HepG2 (cell line): Measurements from ENCODE around the gene CHDH. TPM values are rescaled to one million over a fixed set of nuclear protein-coding genes. Genes with fewer than 3 reads are reported as not detected.
A peak's percentile ranks its signal among the peaks of the same experiment; 100 is the strongest.

Experiments
- AGO1 ChIP-seq: fragments of 200-400 bp; formaldehyde crosslinking; IDR thresholded peaks from 2 replicates; pipeline ENCODE4 v1.6.1; 2017; ENCODE audit warnings: mild to moderate bottlenecking, low read depth, low read length, moderate library complexity; ENCODE audit not compliant: poor library complexity, severe bottlenecking
- HIVEP1 ChIP-seq: sonication (generic); formaldehyde crosslinking; IDR thresholded peaks from 2 replicates; pipeline ENCODE4 v1.4.0; 2020; ENCODE audit warnings: mild to moderate bottlenecking, missing genetic modification reagents
- MTA3 ChIP-seq: sonication (generic); formaldehyde crosslinking; IDR thresholded peaks from 2 replicates; pipeline ENCODE4 v1.4.0; 2020; ENCODE audit warnings: missing genetic modification reagents
- PAX8 ChIP-seq: sonication (generic); formaldehyde crosslinking; IDR thresholded peaks from 2 replicates; pipeline ENCODE4 v1.8.0; 2022; ENCODE audit warnings: mild to moderate bottlenecking, missing genetic modification reagents, borderline replicate concordance
- RFXAP ChIP-seq: sonication (generic); formaldehyde crosslinking; IDR thresholded peaks from 2 replicates; pipeline ENCODE4 v1.4.0; 2020; ENCODE audit warnings: missing genetic modification reagents, borderline replicate concordance
- SSRP1 ChIP-seq: IDR thresholded peaks from 2 replicates; pipeline ENCODE4 v1.6.1; 2016; ENCODE audit warnings: control low read depth
- ZNF207 ChIP-seq: fragments of 450-650 bp; IDR thresholded peaks from 2 replicates; pipeline ENCODE4 v1.6.1; 2016; ENCODE audit warnings: antibody characterized with exemption, borderline replicate concordance
- polyA plus RNA-seq, 8 experiments: library from polyadenylated mRNA; depleted of rRNA in 3 of 8; stranded (reverse) in 7 of 8; unstranded in 1 of 8; fragments of >200 nt; fragmentation: Illumina TruSeq in 4 of 8; extraction: Trizol in 4 of 8; gene quantifications; 2 replicates each; pipeline versions ENCODE4 v1.2.1 to v1.2.3, GENCODE V29; 2011 to 2016; ENCODE audit warnings: low read depth in 4 of 8, missing spikeins in 1 of 8, mixed read lengths in 1 of 8; ENCODE audit not compliant: insufficient read depth in 1 of 8
- total RNA-seq, 5 experiments: library from RNA; depleted of rRNA; stranded (reverse); fragments of >200 nt; fragmentation: Illumina TruSeq; extraction: Trizol; gene quantifications; 2 replicates each; pipeline ENCODE4 v1.2.3, GENCODE V29; 2016; ENCODE audit warnings: low read depth in 1 of 5
- TF ChIP-seq, protein P1 (sequence below): sonication (generic); formaldehyde crosslinking; IDR thresholded peaks from 2 replicates; pipeline ENCODE4 v1.4.0; 2020; ENCODE audit warnings: missing genetic modification reagents, borderline replicate concordance
- TF ChIP-seq, protein P2 (sequence below): sonication (generic); formaldehyde crosslinking; IDR thresholded peaks from 2 replicates; pipeline ENCODE4 v1.5.0; 2020; ENCODE audit warnings: missing genetic modification reagents, mild to moderate bottlenecking, borderline replicate concordance
- TF ChIP-seq, protein P3 (sequence below): sonication (generic); formaldehyde crosslinking; conservative IDR thresholded peaks from 2 replicates; pipeline ENCODE4 v1.8.0; 2022; ENCODE audit warnings: mild to moderate bottlenecking, moderate library complexity, missing genetic modification reagents
- TF ChIP-seq, protein P4 (sequence below): sonication (generic); formaldehyde crosslinking; IDR thresholded peaks from 2 replicates; pipeline ENCODE4 v1.4.0; 2020; ENCODE audit warnings: missing genetic modification reagents
- TF ChIP-seq, protein P5 (sequence below): sonication (generic); formaldehyde crosslinking; IDR thresholded peaks from 2 replicates; pipeline ENCODE4 v1.5.0; 2020; ENCODE audit warnings: mild to moderate bottlenecking, missing genetic modification reagents, borderline replicate concordance

CHDH gene
- total and polyA plus RNA-seq, 2 of the 13 experiments (the other 11 are each of a cell fraction or from before 2014, with no cell fraction given): 28.1 to 48.9 TPM

DNA sequence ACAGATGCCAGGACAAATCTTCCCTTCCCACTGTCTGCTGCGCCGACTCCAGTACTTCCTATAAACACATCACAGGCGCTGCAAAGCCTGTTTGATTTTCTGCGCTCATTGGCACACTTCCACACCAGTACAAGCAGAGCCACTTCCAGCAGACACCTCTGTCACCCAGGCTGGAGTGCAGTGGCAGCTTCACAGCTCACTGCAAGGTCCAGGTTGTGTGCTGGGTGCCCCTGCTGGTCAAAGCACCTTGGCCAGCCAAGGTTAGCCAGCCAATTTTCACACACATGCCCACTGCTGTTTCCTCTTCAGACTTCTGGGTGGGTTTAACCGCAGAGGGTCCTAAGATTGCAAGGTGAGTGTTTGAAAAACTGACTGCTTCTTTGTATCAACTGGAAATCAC lies 4.9 kb downstream of the CHDH start (continued):
- TF ChIP-seq, protein P1, sequence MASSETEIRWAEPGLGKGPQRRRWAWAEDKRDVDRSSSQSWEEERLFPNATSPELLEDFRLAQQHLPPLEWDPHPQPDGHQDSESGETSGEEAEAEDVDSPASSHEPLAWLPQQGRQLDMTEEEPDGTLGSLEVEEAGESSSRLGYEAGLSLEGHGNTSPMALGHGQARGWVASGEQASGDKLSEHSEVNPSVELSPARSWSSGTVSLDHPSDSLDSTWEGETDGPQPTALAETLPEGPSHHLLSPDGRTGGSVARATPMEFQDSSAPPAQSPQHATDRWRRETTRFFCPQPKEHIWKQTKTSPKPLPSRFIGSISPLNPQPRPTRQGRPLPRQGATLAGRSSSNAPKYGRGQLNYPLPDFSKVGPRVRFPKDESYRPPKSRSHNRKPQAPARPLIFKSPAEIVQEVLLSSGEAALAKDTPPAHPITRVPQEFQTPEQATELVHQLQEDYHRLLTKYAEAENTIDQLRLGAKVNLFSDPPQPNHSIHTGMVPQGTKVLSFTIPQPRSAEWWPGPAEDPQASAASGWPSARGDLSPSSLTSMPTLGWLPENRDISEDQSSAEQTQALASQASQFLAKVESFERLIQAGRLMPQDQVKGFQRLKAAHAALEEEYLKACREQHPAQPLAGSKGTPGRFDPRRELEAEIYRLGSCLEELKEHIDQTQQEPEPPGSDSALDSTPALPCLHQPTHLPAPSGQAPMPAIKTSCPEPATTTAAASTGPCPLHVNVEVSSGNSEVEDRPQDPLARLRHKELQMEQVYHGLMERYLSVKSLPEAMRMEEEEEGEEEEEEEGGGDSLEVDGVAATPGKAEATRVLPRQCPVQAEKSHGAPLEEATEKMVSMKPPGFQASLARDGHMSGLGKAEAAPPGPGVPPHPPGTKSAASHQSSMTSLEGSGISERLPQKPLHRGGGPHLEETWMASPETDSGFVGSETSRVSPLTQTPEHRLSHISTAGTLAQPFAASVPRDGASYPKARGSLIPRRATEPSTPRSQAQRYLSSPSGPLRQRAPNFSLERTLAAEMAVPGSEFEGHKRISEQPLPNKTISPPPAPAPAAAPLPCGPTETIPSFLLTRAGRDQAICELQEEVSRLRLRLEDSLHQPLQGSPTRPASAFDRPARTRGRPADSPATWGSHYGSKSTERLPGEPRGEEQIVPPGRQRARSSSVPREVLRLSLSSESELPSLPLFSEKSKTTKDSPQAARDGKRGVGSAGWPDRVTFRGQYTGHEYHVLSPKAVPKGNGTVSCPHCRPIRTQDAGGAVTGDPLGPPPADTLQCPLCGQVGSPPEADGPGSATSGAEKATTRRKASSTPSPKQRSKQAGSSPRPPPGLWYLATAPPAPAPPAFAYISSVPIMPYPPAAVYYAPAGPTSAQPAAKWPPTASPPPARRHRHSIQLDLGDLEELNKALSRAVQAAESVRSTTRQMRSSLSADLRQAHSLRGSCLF (CRISPR knock-in tag): no peak
- TF ChIP-seq RFXAP (CRISPR knock-in tag): no peak
- TF ChIP-seq, protein P2, sequence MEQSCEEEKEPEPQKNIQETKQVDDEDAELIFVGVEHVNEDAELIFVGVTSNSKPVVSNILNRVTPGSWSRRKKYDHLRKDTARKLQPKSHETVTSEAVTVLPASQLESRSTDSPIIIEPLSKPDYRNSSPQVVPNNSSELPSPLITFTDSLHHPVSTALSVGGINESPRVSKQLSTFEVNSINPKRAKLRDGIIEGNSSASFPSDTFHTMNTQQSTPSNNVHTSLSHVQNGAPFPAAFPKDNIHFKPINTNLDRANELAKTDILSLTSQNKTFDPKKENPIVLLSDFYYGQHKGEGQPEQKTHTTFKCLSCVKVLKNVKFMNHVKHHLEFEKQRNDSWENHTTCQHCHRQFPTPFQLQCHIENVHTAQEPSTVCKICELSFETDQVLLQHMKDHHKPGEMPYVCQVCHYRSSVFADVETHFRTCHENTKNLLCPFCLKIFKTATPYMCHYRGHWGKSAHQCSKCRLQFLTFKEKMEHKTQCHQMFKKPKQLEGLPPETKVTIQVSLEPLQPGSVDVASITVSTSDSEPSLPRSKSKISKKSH (CRISPR knock-in tag): no peak
- TF ChIP-seq HIVEP1 (CRISPR knock-in tag): 0 out of 2 replicates have a peak, but pooled peaks have one; percentile 45
- TF ChIP-seq ZNF207: no peak
- no peak for TF ChIP-seq MTA3 (CRISPR knock-in tag)
- TF ChIP-seq, protein P3, sequence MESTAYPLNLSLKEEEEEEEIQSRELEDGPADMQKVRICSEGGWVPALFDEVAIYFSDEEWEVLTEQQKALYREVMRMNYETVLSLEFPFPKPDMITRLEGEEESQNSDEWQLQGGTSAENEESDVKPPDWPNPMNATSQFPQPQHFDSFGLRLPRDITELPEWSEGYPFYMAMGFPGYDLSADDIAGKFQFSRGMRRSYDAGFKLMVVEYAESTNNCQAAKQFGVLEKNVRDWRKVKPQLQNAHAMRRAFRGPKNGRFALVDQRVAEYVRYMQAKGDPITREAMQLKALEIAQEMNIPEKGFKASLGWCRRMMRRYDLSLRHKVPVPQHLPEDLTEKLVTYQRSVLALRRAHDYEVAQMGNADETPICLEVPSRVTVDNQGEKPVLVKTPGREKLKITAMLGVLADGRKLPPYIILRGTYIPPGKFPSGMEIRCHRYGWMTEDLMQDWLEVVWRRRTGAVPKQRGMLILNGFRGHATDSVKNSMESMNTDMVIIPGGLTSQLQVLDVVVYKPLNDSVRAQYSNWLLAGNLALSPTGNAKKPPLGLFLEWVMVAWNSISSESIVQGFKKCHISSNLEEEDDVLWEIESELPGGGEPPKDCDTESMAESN (CRISPR knock-in tag): no peak
- no peak for TF ChIP-seq SSRP1 (CRISPR knock-in tag)
- TF ChIP-seq, protein P4, sequence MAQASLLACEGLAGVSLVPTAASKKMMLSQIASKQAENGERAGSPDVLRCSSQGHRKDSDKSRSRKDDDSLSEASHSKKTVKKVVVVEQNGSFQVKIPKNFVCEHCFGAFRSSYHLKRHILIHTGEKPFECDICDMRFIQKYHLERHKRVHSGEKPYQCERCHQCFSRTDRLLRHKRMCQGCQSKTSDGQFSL (CRISPR knock-in tag): no peak
- no peak for TF ChIP-seq PAX8 (CRISPR knock-in tag)
- TF ChIP-seq, protein P5, sequence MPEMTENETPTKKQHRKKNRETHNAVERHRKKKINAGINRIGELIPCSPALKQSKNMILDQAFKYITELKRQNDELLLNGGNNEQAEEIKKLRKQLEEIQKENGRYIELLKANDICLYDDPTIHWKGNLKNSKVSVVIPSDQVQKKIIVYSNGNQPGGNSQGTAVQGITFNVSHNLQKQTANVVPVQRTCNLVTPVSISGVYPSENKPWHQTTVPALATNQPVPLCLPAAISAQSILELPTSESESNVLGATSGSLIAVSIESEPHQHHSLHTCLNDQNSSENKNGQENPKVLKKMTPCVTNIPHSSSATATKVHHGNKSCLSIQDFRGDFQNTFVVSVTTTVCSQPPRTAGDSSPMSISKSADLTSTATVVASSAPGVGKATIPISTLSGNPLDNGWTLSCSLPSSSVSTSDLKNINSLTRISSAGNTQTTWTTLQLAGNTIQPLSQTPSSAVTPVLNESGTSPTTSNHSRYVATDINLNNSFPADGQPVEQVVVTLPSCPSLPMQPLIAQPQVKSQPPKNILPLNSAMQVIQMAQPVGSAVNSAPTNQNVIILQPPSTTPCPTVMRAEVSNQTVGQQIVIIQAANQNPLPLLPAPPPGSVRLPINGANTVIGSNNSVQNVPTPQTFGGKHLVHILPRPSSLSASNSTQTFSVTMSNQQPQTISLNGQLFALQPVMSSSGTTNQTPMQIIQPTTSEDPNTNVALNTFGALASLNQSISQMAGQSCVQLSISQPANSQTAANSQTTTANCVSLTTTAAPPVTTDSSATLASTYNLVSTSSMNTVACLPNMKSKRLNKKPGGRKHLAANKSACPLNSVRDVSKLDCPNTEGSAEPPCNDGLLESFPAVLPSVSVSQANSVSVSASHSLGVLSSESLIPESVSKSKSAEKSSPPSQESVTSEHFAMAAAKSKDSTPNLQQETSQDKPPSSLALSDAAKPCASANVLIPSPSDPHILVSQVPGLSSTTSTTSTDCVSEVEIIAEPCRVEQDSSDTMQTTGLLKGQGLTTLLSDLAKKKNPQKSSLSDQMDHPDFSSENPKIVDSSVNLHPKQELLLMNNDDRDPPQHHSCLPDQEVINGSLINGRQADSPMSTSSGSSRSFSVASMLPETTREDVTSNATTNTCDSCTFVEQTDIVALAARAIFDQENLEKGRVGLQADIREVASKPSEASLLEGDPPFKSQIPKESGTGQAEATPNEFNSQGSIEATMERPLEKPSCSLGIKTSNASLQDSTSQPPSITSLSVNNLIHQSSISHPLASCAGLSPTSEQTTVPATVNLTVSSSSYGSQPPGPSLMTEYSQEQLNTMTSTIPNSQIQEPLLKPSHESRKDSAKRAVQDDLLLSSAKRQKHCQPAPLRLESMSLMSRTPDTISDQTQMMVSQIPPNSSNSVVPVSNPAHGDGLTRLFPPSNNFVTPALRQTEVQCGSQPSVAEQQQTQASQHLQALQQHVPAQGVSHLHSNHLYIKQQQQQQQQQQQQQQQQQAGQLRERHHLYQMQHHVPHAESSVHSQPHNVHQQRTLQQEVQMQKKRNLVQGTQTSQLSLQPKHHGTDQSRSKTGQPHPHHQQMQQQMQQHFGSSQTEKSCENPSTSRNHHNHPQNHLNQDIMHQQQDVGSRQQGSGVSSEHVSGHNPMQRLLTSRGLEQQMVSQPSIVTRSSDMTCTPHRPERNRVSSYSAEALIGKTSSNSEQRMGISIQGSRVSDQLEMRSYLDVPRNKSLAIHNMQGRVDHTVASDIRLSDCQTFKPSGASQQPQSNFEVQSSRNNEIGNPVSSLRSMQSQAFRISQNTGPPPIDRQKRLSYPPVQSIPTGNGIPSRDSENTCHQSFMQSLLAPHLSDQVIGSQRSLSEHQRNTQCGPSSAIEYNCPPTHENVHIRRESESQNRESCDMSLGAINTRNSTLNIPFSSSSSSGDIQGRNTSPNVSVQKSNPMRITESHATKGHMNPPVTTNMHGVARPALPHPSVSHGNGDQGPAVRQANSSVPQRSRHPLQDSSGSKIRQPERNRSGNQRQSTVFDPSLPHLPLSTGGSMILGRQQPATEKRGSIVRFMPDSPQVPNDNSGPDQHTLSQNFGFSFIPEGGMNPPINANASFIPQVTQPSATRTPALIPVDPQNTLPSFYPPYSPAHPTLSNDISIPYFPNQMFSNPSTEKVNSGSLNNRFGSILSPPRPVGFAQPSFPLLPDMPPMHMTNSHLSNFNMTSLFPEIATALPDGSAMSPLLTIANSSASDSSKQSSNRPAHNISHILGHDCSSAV (CRISPR knock-in tag): no peak
- TF ChIP-seq AGO1: no peak
